Suprapubic skin (tissue), 4 donors: ENCODE data around the gene PIAS1.

ENCODE experiments used
- EP300 ChIP-seq: sonication (generic); formaldehyde crosslinking; IDR thresholded peaks from one replicate; pipeline ENCODE4 v1.6.1; 2017; ENCODE audit warnings: antibody characterized with exemption
- POLR2A ChIP-seq, 2 donors: fragments of 450-650 bp; IDR thresholded peaks; one replicate each; pipeline ENCODE4 v1.6.1; 2017; ENCODE audit warnings: antibody characterized with exemption in 2 of 2, mild to moderate bottlenecking in 2 of 2, moderate library complexity in 2 of 2
- POLR2AphosphoS5 ChIP-seq, 3 donors: sonication (generic); formaldehyde crosslinking; IDR thresholded peaks; one replicate each; pipeline ENCODE4 v1.6.1; 2017; ENCODE audit warnings: antibody characterized with exemption in 3 of 3
- TF ChIP-seq, protein P1 (sequence below), 2 donors: fragments of 200-600 bp in 1 of 2; fragments of 450-650 bp in 1 of 2; sonication (generic) in 1 of 2; IDR thresholded peaks; one replicate each; pipeline ENCODE4 v1.5.1; 2016 to 2019; ENCODE audit warnings: antibody characterized with exemption in 2 of 2, mild to moderate bottlenecking in 1 of 2, moderate library complexity in 1 of 2

DNA sequence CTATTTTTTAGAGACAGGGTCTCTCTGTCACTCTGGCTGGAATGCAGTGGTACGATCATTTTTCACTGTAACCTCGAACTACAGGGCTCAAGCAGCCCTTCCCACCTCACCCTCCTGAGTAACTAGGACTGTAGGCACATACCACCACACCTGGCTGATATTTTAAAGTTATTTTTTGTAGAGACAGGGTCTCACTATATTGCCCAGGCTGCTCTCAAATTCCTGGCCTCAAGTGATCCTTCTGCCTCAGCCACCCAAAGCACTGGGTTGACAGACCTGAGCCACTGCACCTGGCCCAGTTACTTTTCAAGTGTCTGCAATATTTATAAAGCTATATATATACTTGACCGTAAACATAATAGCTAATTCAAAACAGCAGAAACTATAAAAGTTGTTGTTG lies 75.0 kb downstream of the PIAS1 start:
- no peak for TF ChIP-seq POLR2AphosphoS5 (IDR thresholded peaks at IDR 0.05)
- TF ChIP-seq, protein P1, sequence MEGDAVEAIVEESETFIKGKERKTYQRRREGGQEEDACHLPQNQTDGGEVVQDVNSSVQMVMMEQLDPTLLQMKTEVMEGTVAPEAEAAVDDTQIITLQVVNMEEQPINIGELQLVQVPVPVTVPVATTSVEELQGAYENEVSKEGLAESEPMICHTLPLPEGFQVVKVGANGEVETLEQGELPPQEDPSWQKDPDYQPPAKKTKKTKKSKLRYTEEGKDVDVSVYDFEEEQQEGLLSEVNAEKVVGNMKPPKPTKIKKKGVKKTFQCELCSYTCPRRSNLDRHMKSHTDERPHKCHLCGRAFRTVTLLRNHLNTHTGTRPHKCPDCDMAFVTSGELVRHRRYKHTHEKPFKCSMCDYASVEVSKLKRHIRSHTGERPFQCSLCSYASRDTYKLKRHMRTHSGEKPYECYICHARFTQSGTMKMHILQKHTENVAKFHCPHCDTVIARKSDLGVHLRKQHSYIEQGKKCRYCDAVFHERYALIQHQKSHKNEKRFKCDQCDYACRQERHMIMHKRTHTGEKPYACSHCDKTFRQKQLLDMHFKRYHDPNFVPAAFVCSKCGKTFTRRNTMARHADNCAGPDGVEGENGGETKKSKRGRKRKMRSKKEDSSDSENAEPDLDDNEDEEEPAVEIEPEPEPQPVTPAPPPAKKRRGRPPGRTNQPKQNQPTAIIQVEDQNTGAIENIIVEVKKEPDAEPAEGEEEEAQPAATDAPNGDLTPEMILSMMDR (IDR thresholded peaks at IDR 0.05): no peak
- TF ChIP-seq POLR2A (IDR thresholded peaks at IDR 0.05): no peak
- no peak for TF ChIP-seq EP300
